Cardiac fibroblast (primary cell): Measurements from ENCODE around the gene VMO1.

Experiments used
- DNase-seq, 2 donors: peaks; one replicate each; pipeline versions ENCODE4 v3.0.0 to v3.0.0-alpha.2; 2010; ENCODE audit warnings: low read depth in 2 of 2
- H3K4me3 ChIP-seq, 2 donors: replicated peaks in 1 of 2; 1 replicate in 1 of 2; 2 replicates in 1 of 2; pipeline ENCODE4 v1.5.1; 2011; ENCODE audit warnings: low read depth in 2 of 2, low read length in 2 of 2, mild to moderate bottlenecking in 2 of 2, moderate library complexity in 1 of 2
- CTCF ChIP-seq: IDR thresholded peaks from one replicate; pipeline ENCODE4 v1.5.1; 2011; ENCODE audit warnings: low read depth, mild to moderate bottlenecking, low read length, inconsistent platforms

Gene VMO1

GRCh38 chr17:4741544-4741943 is 44.6 kb downstream of the VMO1 start:
- H3K4me3 ChIP-seq = no peak overlapping the region
- TF ChIP-seq CTCF = no peak
- no peak for DNase-seq

GRCh38 chr17:4740584-4740983 is 45.6 kb downstream of the VMO1 start:
- no peak for DNase-seq
- TF ChIP-seq CTCF = no peak
- H3K4me3 ChIP-seq = no peak overlapping the region

GRCh38 chr17:4740025-4740351 is 46.2 kb downstream of the VMO1 start:
- no peak for DNase-seq
- TF ChIP-seq CTCF = no peak
- peak overlapping the region; percentile 60 to 69 for H3K4me3 ChIP-seq

- no peak for TF ChIP-seq CTCF
- peak; percentile 27 to 45 for DNase-seq
Measured at GRCh38 chr17:4739122-4740024, 46.8 kb downstream of the VMO1 start, which contains the start of the genes CXCL16 and ZMYND15. Gene CXCL16, minus strand, starts transcription at chr17:4739928. Its CDS starts 589 bp downstream, at chr17:4739339. Gene ZMYND15, plus strand, starts transcription at chr17:4739833. Its CDS starts 716 bp downstream, at chr17:4740549.

GRCh38 chr17:4738136-4739121 is 47.7 kb downstream of the VMO1 start:
- no peak for TF ChIP-seq CTCF
- peak overlapping the region; percentile 60 to 69 for H3K4me3 ChIP-seq
- DNase-seq = no peak

More at GRCh38 chr17:4739122-4740024, 46.8 kb downstream of the VMO1 start, which contains the start of the genes CXCL16 and ZMYND15:
- H3K4me3 ChIP-seq = peak within 1 kb of the TSS; percentile 60 to 69

GRCh38 chr17:4735876-4736651 is 50.1 kb downstream of the VMO1 start:
- H3K4me3 ChIP-seq = no peak overlapping the region
- no peak for TF ChIP-seq CTCF
- peak in 1 of 2 donors; percentile 72 for DNase-seq
